SK-N-MC (cell line): Measurements from ENCODE around the gene WDR87.
A peak's percentile ranks its signal among the peaks of the same experiment; 100 is the strongest.

Experiments used
- DNase-seq: peaks from one replicate; pipeline ENCODE4 v3.0.0-alpha.2; 2011; ENCODE audit warnings: low read depth, low spot score
- H3K27ac ChIP-seq: fragments of 200-600 bp; sonication (generic); 2 replicates; pipeline ENCODE4 v1.5.1; 2016; ENCODE audit warnings: mixed run types
- H3K36me3 ChIP-seq: fragments of 200-600 bp; sonication (generic); 2 replicates; pipeline ENCODE4 v1.6.1; 2017; ENCODE audit warnings: antibody characterized with exemption, low read length, mixed read lengths; ENCODE audit not compliant: insufficient read depth
- H3K4me3 ChIP-seq: fragments of 200-600 bp; sonication (generic); 2 replicates; pipeline ENCODE4 v1.5.1; 2016
- H3K9ac ChIP-seq: fragments of 200-600 bp; sonication (generic); 2 replicates; pipeline ENCODE4 v1.8.0; 2017; ENCODE audit warnings: mixed run types, mixed read lengths; ENCODE audit not compliant: insufficient read length
- H3K9me3 ChIP-seq: fragments of 200-600 bp; sonication (generic); 2 replicates; pipeline ENCODE4 v1.6.1; 2017; ENCODE audit warnings: low read depth, mild to moderate bottlenecking, antibody characterized with exemption, low read length, moderate library complexity, mixed read lengths
- EZH2 ChIP-seq: fragments of 200-600 bp; sonication (generic); IDR thresholded peaks from one replicate; pipeline ENCODE4 v1.6.1; 2017; ENCODE audit warnings: antibody characterized with exemption
- FOXP2 ChIP-seq: optimal IDR thresholded peaks from 2 replicates; pipeline ENCODE3; 2011; ENCODE audit warnings: mild to moderate bottlenecking, moderate library complexity; ENCODE audit not compliant: insufficient read depth; ENCODE audit errors: extremely low read length, control extremely low read depth
- POLR2AphosphoS5 ChIP-seq: IDR thresholded peaks from 2 replicates; pipeline ENCODE4 v1.6.1; 2012; ENCODE audit warnings: mild to moderate bottlenecking, low read depth, low read length, borderline replicate concordance

The WDR87 gene

DNA sequence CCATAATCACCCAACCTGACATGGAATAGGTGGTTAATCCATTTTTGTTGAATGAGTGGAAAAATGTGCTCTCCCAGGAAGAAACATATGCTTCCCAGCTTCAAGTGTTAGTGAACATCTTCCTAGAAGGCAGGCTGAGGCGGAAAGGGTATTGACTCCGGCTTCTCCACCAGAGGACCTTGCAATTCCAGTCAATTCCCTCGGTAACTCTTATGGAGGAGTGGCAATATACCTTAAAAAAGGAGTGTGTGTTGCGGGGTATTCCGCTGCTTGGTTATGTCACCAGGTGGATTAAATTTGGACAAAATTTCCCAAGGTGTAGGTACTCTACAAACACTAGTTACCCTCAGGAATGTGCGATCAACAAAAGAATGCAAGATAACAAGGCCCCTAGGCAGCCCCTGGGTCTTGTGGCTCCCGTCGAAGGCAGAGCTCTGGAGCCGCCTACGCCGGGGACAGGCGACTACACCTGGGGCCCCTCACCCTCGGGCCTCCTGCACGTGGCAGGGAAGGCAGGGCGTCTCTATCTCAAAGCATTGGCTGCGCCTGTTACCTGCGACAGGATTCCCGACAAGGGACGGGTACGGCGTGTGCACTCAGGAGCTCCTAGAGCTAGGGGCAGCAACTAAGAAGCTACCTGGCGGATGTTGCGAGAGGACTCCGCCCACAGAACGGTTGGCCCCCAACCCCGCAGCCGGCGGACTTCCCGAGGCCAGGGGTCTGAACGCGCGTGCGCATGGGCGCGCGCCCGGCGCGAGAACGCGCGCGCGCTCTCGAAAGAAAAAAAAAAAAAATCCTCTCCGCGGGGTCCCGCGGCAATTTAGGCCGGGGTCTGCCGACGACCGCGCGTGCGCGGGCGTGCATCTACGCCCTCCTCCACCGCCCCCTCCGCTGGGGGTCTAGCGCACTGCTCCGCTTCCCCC is at the start of gene WDR87:
WDR87 (minus strand) TSS at position 649 of the 923 bp plus-strand sequence. CDS start 8,355 bp downstream, outside the sequence.
- TF ChIP-seq POLR2AphosphoS5 (peak; percentile 24), FOXP2 (no peak)
- no peaks in the 10 kb centered on the region for H3K9me3 ChIP-seq
- H3K9ac ChIP-seq, result peak within 1 kb of the TSS; percentile 83
- no peak for DNase-seq
- no peaks in the 10 kb centered on the region for H3K36me3 ChIP-seq
- H3K27ac ChIP-seq, result peak within 1 kb of the TSS; percentile 64; the same call in 1 of the 2 replicates
- H3K4me3 ChIP-seq, result peak within 1 kb of the TSS; percentile 94

DNA sequence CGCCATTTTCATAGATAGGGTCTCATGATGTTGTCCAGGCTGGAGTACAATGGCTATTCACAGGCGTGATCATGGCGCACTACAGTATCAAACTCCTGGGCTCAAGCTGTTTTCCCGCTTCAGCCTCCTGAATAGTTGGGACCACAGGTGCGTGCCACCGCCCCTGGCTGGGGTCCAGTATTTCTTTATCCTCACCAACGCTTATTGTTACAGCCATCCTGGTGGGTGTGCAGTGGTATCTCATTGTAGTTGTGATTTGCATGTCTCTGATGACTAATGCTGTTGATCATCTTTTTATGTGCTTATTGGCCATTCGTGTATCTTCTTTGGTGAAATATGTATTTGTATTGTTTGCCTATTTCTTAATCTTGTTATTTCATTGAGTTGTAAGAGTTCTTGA is 49.6 kb upstream of the WDR87 start:
- Histone ChIP-seq H3K9ac (no peak overlapping the region), H3K36me3 (no peaks in the 10 kb centered on the region), H3K27ac (no peak overlapping the region), H3K9me3 (no peaks in the 10 kb centered on the region), H3K4me3 (no peak overlapping the region)
- TF ChIP-seq POLR2AphosphoS5, result no peak
- no peak for TF ChIP-seq EZH2
- no peak for TF ChIP-seq FOXP2
- no peak for DNase-seq

DNA sequence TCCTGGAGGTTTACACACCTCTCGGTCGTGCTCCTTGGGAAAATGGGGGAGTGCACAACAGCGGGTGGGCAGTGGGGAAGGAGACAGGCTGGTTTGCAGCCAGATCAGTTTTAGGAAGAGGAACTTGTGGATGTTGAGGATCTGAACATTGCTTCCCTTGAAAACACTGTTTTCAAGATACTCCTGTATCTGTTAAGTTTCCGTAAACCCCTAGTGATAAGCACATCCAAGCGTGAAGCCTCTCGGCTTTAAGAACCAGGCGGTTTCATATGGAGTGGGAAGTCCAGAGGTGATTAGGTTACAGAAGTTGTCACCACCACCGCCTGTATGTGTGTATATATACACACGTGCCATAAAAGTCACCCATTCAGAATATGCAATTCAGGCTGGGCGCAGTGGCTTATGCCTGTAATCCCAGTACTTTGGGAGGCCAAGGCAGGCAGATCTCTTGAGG is 48.1 kb upstream of the WDR87 start:
- no peak for DNase-seq
- Histone ChIP-seq H3K4me3 (no peak overlapping the region; the same call in 1 of the 2 replicates), H3K9ac (no peak overlapping the region), H3K27ac (peak overlapping the region; percentile 56; the same call in 1 of the 2 replicates), H3K36me3 (no peaks in the 10 kb centered on the region), H3K9me3 (no peaks in the 10 kb centered on the region)
- TF ChIP-seq EZH2 (no peak), POLR2AphosphoS5 (no peak), FOXP2 (no peak)

GRCh38 chr19:37953918-37954303 is 47.5 kb upstream of the WDR87 start:
- peak; percentile 6 for DNase-seq
- Histone ChIP-seq H3K36me3 (no peaks in the 10 kb centered on the region), H3K9ac (peak overlapping the region; percentile 33), H3K9me3 (no peaks in the 10 kb centered on the region), H3K4me3 (peak overlapping the region; percentile 29; the same call in 1 of the 2 replicates), H3K27ac (peak overlapping the region; percentile 56; the same call in 1 of the 2 replicates)
- TF ChIP-seq POLR2AphosphoS5 (no peak), EZH2 (no peak), FOXP2 (no peak)

DNA sequence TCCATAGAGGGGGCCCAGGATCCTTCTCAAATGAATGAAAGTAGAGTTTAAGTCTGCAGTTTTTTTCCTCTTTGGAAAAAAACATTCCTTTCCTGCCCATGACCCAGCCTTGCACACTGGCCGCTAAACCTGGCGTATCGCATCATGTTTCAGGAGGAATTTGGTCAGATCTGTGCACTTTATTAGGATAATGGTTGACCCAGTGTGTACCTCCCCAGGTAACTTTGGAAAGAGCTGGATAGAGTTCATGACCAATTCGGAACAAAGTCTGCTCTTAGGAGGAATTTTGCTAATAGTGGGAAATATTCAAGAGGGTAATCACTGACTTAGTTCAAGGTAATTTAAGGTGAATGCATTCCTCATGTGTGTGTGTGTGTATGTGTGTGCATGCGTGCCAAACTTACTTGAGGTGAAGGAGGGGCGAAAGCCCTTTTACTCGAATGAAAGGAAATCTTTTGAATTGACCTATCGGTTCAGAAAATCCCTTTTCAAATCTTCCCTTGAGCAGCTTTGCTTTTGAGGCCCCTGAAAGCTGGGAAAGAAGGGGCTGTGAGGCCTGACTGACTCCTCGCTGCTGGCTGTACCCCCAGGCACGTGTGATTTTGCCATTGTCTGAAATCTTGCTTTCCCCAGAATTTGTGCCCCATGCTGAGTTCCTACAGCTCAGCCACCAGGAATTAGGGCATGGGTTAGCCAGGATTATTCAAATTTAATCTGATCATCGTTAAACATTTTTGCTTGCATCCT is 47.0 kb upstream of the WDR87 start:
- no peaks in the 10 kb centered on the region for H3K36me3 ChIP-seq
- peak overlapping the region; percentile 29; the same call in 1 of the 2 replicates for H3K4me3 ChIP-seq
- TF ChIP-seq EZH2 (no peak), POLR2AphosphoS5 (no peak), FOXP2 (no peak)
- H3K27ac ChIP-seq, result peak overlapping the region; percentile 56; the same call in 1 of the 2 replicates
- no peaks in the 10 kb centered on the region for H3K9me3 ChIP-seq
- H3K9ac ChIP-seq, result peak overlapping the region; percentile 33
- peak; percentile 18 for DNase-seq

DNA sequence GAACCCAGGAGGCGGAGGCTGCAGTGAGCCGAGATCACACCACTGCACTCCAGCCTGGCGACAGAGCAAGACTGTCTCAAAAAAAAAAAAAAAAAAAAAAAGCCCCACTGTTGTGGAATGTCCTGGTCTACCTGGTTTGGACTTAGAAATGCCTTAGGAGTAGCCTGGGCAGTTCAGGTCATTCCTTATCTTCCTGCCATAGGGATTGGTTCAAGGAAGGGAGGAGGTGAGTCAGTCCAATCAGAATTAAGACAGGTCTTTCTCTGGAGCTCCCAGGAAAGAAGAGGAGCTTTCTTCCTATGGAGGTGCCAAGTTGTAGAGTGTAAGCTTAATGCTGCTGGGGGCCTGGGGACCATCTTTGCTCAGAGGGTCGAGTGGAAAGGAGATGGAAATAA is 45.4 kb upstream of the WDR87 start:
- TF ChIP-seq POLR2AphosphoS5, result no peak
- TF ChIP-seq FOXP2, result no peak
- no peak for TF ChIP-seq EZH2
- H3K4me3 ChIP-seq, result no peak overlapping the region
- no peak overlapping the region for H3K9ac ChIP-seq
- H3K27ac ChIP-seq, result no peak overlapping the region
- no peaks in the 10 kb centered on the region for H3K36me3 ChIP-seq
- no peak for DNase-seq
- H3K9me3 ChIP-seq, result no peaks in the 10 kb centered on the region

GRCh38 chr19:37950471-37951175 is 44.2 kb upstream of the WDR87 start:
- Histone ChIP-seq H3K4me3 (no peak overlapping the region), H3K27ac (no peak overlapping the region), H3K9ac (no peak overlapping the region)

DNA sequence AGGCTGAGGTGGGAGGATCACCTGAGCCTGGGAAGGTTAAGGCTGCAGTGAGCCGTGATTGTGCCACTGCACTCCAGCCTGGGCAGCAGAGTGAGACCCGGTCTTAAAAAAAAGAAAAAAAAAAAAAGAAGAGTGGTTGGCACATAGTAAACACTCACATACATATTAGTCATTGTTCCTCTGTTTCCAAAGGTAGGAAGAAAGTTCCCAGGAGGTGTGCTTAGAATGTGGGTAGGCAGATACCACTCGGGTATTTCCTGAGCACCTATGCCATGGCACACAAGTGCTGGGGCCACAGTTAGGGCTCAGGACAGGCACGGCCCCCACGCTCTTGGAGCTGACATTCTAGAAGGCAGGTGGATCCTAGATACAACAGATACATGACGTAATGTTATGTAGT is 42.0 kb upstream of the WDR87 start:
- no peaks in the 10 kb centered on the region for H3K9me3 ChIP-seq
- DNase-seq, result no peak
- H3K9ac ChIP-seq, result no peak overlapping the region
- TF ChIP-seq EZH2 (no peak), POLR2AphosphoS5 (no peak), FOXP2 (no peak)
- no peak overlapping the region for H3K27ac ChIP-seq
- no peaks in the 10 kb centered on the region for H3K36me3 ChIP-seq
- H3K4me3 ChIP-seq, result no peak overlapping the region

More at GRCh38 chr19:37950471-37951175, 44.2 kb upstream of the WDR87 start:
- TF ChIP-seq EZH2, result no peak
- Histone ChIP-seq H3K36me3 (no peaks in the 10 kb centered on the region), H3K9me3 (no peaks in the 10 kb centered on the region)
- DNase-seq, result no peak
